Measurements from ENCODE around the gene ACYP2.
A peak's percentile ranks its signal among the peaks of the same experiment; 100 is the strongest.
"Not testable (repeated sequence)": the region's sequence is repeated elsewhere in the genome, so short reads cannot be mapped to it uniquely, and the experiment has no call there.

Gene ACYP2

GRCh38 chr2:54279385-54279784, 164.0 kb downstream of the ACYP2 start:
- DNase-seq: no peak

DNA sequence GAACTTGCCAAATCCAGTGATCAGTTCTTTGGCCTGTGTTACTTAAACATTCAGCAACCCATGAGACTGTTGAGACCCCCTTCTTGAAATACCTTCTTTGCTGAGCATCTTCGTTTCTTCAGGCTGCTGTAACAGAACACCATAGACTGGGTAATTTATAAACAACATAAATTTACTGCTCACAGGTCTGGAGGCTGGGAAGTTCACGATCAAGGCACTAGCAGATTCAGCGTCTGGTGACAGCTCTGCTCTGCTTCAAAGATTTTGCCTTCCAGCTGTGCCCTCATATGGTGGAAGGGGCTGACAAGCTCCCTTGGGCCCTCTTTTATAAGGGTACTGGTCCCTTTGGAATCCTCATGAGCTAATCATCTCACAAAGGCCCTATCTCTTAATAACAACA, 169.4 kb downstream of the ACYP2 start:
- no peak for DNase-seq

GRCh38 chr2:54285451-54285850, 170.0 kb downstream of the ACYP2 start:
- no peak for DNase-seq

- DNase-seq: no peak
Measured at GRCh38 chr2:54287532-54287931, 172.1 kb downstream of the ACYP2 start.

DNA sequence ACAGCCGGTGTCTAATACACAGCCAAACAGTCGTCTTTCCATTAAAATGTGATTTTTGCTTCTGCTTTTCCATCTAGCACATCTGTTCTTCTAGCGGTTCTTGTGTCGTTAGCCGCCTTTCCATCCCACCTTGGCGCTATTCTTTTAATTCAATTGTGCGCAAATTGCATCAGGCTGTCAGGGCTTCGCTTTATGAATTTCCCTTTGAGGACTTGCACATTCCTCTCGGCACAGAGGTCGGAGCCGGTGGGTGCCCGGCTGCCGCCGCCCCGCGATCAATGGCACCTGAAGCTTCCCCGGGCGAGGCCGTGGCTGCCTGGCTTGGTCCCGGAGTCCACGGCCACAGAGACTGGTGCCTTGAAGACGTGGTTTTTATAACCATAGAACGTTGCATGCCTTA, 174.5 kb downstream of the ACYP2 start:
- no peak for DNase-seq

GRCh38 chr2:54290356-54291025, 175.1 kb downstream of the ACYP2 start:
- no peak for DNase-seq

DNA sequence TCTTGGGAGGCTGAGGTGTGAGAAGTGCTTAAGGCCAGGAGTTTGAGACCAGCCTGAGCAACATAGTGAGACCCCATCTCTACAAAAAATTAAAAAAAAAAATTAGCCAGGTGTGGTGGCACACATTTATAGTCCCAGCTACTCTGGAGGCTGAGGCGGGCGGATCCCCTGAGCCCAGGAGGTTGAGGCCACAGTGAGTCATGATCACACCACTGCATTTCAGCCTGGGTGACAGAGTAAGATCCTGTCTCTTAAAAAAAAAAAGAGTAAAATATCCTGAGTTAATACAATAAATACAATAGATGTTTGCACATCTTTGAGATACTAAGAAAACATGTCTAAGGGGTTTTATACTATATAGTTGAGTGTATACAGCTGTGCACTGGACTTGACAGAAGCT, 179.2 kb downstream of the ACYP2 start:
- DNase-seq: not testable (repeated sequence)

DNA sequence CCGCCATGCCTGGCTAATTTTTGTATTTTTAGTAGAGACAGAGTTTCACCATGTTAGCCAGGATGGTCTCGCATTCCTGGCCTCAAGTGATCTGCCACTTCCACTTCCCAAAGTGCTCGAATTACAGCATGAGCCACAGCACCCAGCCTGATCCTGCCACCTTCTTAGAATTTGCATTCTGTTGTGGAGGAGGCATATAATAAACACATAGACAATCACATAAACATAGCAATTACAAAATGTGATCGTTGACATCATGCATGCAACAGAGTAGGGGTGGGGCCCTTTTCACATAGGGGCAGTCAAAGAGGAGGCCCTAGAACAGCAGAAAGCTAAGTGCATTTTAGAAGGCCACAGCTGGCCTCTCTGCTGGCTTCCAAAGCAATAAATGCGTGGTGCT, 180.5 kb downstream of the ACYP2 start:
- no peak for DNase-seq

- DNase-seq: no peak
Measured at GRCh38 chr2:54298514-54298913, 183.1 kb downstream of the ACYP2 start.

GRCh38 chr2:54303631-54304030, 188.2 kb downstream of the ACYP2 start:
- DNase-seq: no peak

DNA sequence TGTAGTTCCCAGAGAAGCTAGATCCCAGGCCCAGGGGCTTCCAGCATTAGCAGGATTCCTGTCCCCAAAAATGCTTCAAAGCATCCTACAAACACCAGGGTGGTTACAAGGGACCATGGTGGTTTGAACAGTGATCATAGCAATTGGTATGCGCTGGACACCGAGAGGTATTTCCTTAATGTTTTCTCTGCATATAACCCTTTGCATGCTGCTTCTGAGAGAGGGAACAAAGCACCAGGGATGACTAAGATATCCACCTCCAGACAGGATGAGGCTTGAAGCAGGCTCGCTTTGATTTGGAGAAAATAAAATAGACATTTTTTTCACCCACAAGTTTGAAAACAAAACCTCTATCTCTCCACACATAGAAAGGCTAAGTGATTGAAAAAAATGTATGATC, 191.1 kb downstream of the ACYP2 start:
- no peak for DNase-seq

DNA sequence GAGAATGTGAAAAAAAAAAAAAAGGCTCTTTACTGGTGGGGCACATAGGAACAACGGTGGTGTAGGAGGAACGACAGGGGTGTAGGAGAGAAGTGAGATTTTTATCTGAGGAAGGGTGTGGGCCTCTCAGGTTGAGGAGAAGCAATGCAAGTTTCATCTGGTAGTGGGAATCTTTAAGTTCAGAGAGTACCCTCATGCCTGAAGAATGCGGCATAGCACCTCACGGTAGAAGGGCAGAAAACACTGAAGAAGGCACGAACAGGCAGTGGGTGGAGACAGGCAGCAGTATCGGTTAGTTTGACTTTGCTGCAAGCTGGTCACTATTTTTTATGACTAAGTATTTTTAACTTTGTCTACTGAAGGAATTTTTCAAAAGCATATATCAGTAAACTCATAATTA, 192.8 kb downstream of the ACYP2 start:
- no peak for DNase-seq

DNA sequence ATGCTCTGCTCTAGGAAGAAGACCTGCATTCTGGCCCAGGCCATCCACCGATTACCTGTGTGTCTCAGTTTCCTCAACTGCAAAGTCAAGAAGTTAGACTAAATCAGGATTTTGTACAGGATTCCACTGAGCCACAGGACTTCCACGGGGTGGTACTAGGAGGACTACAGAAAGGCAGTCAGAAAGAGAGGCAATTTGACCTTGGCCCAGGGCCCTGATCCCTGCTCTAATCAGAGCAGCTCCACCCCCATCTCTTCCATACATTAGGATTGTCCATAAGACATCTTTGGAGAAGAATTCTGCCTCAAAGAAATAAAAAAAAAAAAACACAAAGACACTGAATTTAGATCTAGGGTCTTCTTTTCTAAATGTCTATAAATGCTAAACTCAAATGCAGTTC, 193.4 kb downstream of the ACYP2 start:
- DNase-seq: no peak

- DNase-seq: no peak
Measured at GRCh38 chr2:54310311-54310710, 194.9 kb downstream of the ACYP2 start.

- DNase-seq: no peak
Measured at GRCh38 chr2:54310961-54311360, 195.5 kb downstream of the ACYP2 start.

DNA sequence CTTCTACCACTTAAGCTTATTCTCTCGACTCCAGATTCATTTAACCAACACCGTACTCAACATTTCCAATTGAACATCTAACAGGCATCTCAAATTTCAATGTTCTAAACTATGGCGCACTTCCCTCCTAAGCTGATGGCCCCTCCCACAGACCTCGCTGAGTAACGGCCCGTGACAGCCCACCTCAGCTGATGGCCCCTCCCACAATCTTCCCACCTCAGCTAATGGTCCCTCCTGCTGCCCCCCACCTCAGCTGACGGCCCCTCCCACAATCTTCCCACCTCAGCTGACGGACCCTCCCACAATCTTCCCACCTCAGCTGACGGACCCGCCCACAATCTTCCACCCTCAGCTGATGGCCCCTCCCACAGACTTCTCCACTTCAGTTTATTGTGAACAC, 197.7 kb downstream of the ACYP2 start:
- DNase-seq: no peak

- no peak for DNase-seq
Measured at GRCh38 chr2:54317973-54318372, 202.6 kb downstream of the ACYP2 start.

GRCh38 chr2:54318821-54319220, 203.4 kb downstream of the ACYP2 start:
- no peak for DNase-seq

- DNase-seq: no peak
Measured at GRCh38 chr2:54321047-54321446, 205.6 kb downstream of the ACYP2 start.

DNA sequence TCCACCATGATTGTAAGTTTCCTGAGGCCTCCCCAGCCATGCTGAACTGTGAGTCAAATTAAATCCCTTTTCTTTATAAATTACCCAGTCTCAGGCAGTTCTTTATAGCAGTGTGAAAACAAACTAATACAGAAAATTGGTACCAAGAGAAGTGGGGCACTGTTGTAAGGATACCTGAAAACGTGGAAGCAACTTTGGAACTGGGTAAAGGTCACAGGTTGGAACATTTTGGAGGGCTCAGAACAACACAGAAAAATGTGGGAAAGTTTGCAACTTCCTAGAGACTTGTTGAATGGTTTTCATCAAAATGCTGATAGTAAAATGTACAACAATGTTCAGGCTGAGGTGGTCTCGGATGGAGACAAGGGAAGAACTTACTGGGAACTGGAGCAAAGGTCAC, 209.1 kb downstream of the ACYP2 start:
- not testable (repeated sequence) for DNase-seq

DNA sequence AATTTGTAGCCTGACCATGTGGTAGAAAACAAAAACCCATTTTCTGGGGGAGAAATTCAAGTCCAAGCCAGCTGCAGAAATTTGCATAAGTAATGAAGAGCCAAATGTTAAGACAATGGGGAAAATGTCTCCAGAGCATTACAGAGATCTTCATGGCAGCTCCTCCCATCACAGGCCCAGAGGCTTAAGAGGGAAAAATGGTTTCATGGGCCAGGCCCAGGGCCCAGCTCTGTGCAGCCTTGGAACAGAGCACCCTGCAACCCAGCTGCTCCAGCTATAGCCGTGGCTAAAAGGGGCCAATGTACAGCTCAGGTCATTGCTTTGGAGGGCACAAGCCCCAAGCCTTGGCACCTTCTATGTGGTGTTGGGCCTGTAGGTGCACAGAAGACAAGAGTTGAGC, 209.7 kb downstream of the ACYP2 start:
- DNase-seq: no peak

DNA sequence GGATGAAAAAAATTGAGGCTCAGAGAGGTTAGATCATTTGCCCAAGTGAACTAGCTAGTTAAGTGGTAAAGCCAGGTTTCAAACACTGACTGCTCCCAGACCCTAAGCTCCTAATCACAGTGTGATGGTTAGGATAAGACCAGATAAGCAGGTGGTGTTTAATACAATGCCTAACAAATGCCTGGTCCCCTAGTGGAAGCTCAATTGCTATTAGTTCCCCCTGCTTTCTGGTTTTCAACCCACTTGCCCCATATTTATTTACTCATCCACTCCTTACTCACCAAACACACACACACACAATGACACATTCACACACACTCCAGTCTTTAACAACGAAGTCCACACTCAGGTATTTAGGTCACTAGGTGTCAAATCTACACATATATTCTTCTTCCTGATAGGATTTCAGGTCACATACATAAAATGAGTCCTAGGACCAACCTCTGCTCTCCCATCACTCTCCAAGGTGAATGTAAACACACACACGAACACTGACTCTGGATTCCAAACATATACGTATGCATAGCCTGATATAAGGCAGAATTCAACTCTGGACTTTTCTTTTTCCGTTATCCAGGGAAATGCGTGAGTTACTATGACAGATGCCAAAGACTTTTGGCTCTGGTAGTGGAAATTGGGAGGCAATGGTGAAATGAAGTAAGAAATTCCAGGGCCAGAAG, 214.2 kb downstream of the ACYP2 start:
- DNase-seq: no peak

DNA sequence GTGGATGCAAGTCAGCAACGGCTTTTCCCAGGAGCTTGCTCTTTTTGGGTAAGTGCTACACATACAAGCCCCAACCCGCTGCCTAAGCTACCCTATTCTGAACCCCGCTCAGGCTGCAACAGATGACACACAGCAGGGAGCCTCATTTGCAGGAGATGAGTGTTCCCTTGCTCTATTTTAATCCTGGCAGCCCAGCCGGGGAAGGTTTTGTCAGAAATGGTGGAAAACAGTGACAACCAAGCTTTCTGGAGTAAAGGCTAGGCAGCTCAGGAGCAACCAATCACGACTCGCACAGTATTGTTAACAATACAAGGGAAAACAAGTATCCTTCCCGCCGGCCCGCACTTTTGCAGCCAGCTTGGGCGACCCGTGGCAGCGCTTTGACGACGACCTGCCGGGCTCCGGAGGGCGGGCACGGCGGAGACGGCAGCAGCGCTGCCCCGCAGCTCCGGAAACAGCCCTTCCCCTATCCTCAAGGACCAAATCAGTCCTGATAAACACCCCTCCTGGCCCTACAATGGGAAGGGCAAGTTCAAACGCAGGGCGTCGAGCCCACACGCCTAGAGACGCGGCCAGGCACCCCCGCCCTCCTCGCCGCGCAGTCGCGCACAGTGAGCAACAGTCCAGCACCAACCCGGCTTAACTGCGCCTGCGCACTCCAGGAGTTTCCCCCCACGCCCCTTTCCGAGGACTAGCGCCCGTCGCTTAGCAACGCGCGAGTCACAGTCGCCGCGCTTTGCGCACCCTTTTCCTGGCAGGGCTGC, 214.9 kb downstream of the ACYP2 start:
- DNase-seq: peak; percentile 91
